Naive B cell (primary cell): Measurements from ENCODE around the gene ASTL. TPM values are rescaled to one million over a fixed set of nuclear protein-coding genes. Genes with fewer than 3 reads are reported as not detected.
A peak's percentile ranks its signal among the peaks of the same experiment; 100 is the strongest.

Experiments
- ATAC-seq, 2 donors: fragments of 150-1000 bp; cut with Tn5 transposase; 2 replicates each; pipeline ENCODE4 v1.10.0; 2021; ENCODE audit warnings: low read depth in 2 of 2, mild to moderate bottlenecking in 2 of 2, moderate library complexity in 2 of 2
- DNase-seq: peaks from one replicate; pipeline ENCODE4 v3.0.0; 2022
- H3K27ac Mint-ChIP-seq, 6 donors: one replicate each; pipeline ENCODE4 v1.8.0; 2020 to 2022; ENCODE audit warnings: mild to moderate bottlenecking in 6 of 6, mixed read lengths in 6 of 6, moderate library complexity in 5 of 6, inconsistent platforms in 2 of 6
- H3K27me3 Mint-ChIP-seq, 3 donors: one replicate each; pipeline ENCODE4 v1.8.0; 2021 to 2022; ENCODE audit warnings: mixed read lengths in 3 of 3, mild to moderate bottlenecking in 1 of 3
- H3K36me3 Mint-ChIP-seq, 2 donors: one replicate each; pipeline ENCODE4 v1.8.0; 2020 to 2022; ENCODE audit warnings: mixed read lengths in 2 of 2, inconsistent platforms in 1 of 2, mild to moderate bottlenecking in 1 of 2
- H3K4me1 Mint-ChIP-seq, 3 donors: one replicate each; pipeline ENCODE4 v1.8.0; 2020 to 2022; ENCODE audit warnings: mixed read lengths in 3 of 3, inconsistent platforms in 1 of 3, mild to moderate bottlenecking in 1 of 3, moderate library complexity in 1 of 3
- H3K4me3 Mint-ChIP-seq, 8 donors: one replicate each; pipeline ENCODE4 v1.8.0; 2020 to 2022; ENCODE audit warnings: mild to moderate bottlenecking in 8 of 8, mixed read lengths in 8 of 8, moderate library complexity in 8 of 8, inconsistent platforms in 2 of 8
- H3K9me3 Mint-ChIP-seq, 7 donors: one replicate each; pipeline ENCODE4 v1.8.0; 2020 to 2022; ENCODE audit warnings: mixed read lengths in 7 of 7, mild to moderate bottlenecking in 5 of 7, inconsistent platforms in 2 of 7, moderate library complexity in 1 of 7
- polyA plus RNA-seq, 6 donors: library from polyadenylated mRNA; unstranded; fragments of 300-500 nt; fragmentation: Illumina TruSeq; gene quantifications; one replicate each; pipeline ENCODE4 v1.2.3, GENCODE V29; 2021; ENCODE audit warnings: low read depth in 6 of 6

ASTL gene
- polyA plus RNA-seq, 6 donors from 2014 or later = not detected

DNA sequence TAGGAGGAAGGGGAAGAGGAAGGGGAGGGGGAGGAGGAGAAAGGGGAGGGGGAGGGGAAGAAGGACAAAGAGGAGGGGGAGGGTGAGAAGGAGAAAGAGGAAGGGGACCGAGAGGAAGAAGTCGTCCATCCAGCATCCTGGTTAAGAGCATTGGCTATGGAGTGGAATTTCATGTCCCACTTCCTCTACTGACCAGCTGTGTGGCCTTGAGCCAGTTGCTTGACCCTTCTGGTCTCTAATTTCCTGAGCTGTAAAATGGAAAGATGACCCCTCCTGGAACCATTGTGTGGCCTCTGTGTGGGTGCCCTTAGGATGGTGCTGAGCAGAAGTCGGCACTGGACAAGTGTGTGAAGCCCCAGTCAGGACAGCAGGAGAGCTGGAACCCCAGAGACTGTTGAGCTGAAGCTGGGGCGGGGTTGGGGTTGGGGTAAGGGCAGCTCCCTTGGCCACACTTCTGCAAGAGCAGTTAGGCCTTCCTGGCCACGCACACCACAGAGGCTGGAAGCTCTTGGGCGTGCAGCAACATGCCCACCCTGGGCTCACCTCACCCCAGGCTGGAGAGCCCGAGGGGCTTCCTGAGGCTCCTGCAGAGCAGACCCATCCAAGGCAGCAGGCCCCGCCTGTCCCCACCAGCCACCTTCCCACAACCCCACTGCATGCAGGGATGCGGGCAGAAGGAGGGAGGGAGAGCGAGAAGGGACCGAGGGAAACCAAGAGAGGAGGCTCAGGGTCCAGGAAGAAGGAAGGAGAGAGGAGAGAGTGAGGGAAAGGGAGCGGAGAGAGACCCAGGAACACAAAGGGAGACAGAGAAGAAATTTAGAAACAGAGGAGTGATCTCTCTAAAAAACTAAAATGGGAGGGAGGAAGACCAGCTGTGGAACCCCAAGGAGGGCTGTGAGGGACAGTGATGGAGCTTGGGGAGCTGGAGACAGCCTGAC, 38.2 kb downstream of the ASTL start:
- Mint-ChIP-seq H3K9me3 (peaks cover 2 to 5% (median 4%) of the 10 kb centered on the region in 7 donors), H3K27me3 (peaks cover 0 to 6% (median 3%) of the 10 kb centered on the region in 3 donors), H3K36me3 (peaks cover 0 to 5% of the 10 kb centered on the region in 2 donors), H3K27ac (no peak overlapping the region), H3K4me3 (no peak overlapping the region), H3K4me1 (peaks cover 0 to 7% (median 5%) of the 10 kb centered on the region in 3 donors)
- ATAC-seq = no peak
- no peak for DNase-seq

DNA sequence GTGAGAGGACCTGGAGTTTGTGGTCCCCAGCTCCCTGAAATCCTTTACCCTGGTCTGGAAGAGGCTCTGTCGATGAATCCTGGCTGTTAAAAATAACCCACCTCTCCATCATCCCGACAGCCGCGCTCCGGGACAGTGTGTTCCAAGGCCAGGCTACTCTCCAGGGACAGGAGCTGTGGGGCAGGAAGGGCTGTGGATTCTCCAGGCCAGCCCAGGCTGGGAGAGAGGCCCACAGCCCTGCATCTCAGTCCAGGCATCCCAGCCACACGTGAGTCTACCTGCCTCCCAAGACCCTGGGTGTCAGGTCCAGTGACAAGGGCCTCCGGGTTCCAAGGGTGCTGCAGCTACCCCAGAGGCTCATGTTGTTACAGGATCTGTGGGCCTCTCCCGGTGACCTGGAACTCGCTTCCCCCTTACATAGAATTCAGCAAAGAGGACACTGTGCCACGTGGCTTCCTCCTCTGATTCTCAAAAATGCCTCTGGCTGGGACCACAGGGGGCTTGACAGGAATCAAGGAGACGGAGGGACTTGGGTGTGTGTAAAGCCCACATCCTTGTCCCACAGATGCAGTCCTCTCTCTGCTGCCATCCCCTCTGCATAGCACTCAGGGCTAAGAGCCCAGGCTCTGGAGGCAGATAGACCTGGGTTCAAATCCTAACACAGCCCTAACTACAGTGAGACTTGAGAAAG, 39.3 kb downstream of the ASTL start:
- Mint-ChIP-seq H3K27ac (peak overlapping the region in 1 of 6 donors; percentile 52), H3K4me3 (no peak overlapping the region), H3K36me3 (no peaks in the 10 kb centered on the region), H3K4me1 (peaks cover 0 to 3% (median 0%) of the 10 kb centered on the region in 3 donors), H3K9me3 (no peaks in the 10 kb centered on the region), H3K27me3 (peaks cover 0 to 6% (median 3%) of the 10 kb centered on the region in 3 donors)
- ATAC-seq (no peak), DNase-seq (no peak)

DNA sequence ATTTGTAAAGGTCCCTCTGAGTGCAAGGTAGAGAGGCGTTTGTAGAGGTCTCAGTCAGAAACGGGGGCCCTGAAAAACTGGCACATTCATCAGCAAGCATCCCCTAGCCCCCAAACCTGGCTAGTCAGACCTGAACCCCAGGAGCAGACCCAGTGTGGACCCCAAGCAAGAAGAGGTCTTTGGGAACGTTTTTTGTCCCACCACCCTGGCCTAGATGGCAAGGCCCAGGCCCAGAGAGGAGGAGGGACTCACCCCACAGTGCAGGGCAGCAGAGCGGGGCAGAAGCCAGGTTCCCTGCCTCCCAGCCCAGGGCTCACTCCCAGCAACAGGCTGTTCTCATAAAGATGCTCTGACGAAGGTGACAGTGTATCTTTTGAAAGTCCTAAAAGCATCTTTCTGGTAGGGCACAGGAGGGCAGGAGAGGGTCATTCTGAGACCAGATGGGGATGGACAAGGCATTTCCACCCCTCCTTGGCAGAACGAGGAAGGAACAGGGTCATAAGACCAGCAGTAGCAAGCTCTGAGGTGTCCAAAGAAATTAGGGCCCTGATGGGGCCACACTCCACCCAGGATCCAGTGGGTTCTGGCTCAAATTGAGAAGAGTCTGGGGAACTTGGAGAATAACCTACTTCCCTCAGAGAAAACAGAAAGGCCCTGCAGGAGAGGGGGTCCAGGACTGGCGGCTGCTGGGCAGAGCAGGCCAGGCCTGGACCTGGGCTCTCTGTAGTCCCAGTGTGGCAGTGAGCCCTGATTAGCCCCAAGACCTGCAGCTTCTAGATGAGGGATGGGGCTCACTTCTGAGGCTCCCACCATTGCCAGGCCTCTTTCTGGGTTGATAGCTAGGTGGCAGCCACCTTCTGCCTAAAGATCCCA, 40.1 kb downstream of the ASTL start:
- H3K4me1 Mint-ChIP-seq = no peaks in the 10 kb centered on the region
- H3K27ac Mint-ChIP-seq = peak overlapping the region in 1 of 6 donors; percentile 84
- H3K4me3 Mint-ChIP-seq = no peak overlapping the region
- peaks cover 0 to 6% (median 3%) of the 10 kb centered on the region in 3 donors for H3K27me3 Mint-ChIP-seq
- no peak for DNase-seq
- H3K36me3 Mint-ChIP-seq = no peaks in the 10 kb centered on the region
- ATAC-seq = no peak
- H3K9me3 Mint-ChIP-seq = no peaks in the 10 kb centered on the region

- Mint-ChIP-seq H3K27ac (peak overlapping the region in 1 of 6 donors; percentile 19), H3K4me3 (no peak overlapping the region), H3K27me3 (peaks cover 0 to 6% (median 3%) of the 10 kb centered on the region in 3 donors), H3K9me3 (no peaks in the 10 kb centered on the region), H3K36me3 (no peaks in the 10 kb centered on the region), H3K4me1 (peaks cover 0 to 1% (median 0%) of the 10 kb centered on the region in 3 donors)
- ATAC-seq = no peak
- no peak for DNase-seq
Measured at GRCh38 chr2:96097441-96097840, 40.9 kb downstream of the ASTL start.

GRCh38 chr2:96095116-96095636, 43.1 kb downstream of the ASTL start:
- H3K4me3 Mint-ChIP-seq = no peak overlapping the region
- DNase-seq = no peak
- ATAC-seq = no peak
- peaks cover 0 to 7% (median 0%) of the 10 kb centered on the region in 3 donors for H3K4me1 Mint-ChIP-seq
- no peaks in the 10 kb centered on the region for H3K36me3 Mint-ChIP-seq
- no peaks in the 10 kb centered on the region for H3K9me3 Mint-ChIP-seq
- peak overlapping the region in 1 of 6 donors; percentile 60 for H3K27ac Mint-ChIP-seq
- peaks cover 0 to 8% (median 6%) of the 10 kb centered on the region in 3 donors for H3K27me3 Mint-ChIP-seq

GRCh38 chr2:96093528-96093927, 44.8 kb downstream of the ASTL start:
- Mint-ChIP-seq H3K9me3 (no peaks in the 10 kb centered on the region), H3K4me3 (no peak overlapping the region), H3K36me3 (no peaks in the 10 kb centered on the region), H3K4me1 (peaks cover 0 to 7% (median 0%) of the 10 kb centered on the region in 3 donors), H3K27ac (no peak overlapping the region), H3K27me3 (peaks cover 0 to 10% (median 8%) of the 10 kb centered on the region in 3 donors)
- ATAC-seq (no peak), DNase-seq (no peak)

DNA sequence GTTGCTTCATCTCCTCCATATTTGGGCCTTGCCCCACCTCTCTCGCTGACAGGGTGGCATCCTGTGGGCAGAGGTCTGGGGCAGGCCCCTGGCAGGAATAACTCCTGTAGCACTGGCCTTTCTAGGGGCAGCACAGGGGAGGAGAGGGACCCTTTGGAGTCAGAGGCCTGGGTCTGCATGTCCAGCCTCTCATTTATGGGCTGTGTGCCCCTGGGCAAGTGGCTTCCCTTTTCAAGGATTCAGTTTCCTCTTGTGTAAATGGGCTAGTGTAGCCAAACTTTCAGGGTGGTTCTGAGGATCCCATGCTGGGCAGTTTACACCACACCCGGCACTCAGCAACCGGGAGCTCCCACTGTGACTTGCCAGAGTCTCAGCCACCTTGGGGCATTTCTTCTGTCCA, 45.4 kb downstream of the ASTL start:
- DNase-seq (no peak), ATAC-seq (no peak)
- H3K9me3 Mint-ChIP-seq = no peaks in the 10 kb centered on the region

GRCh38 chr2:96092573-96092877, 45.8 kb downstream of the ASTL start:
- no peaks in the 10 kb centered on the region for H3K36me3 Mint-ChIP-seq
- H3K27me3 Mint-ChIP-seq = peaks cover 0 to 10% (median 5%) of the 10 kb centered on the region in 3 donors
- DNase-seq (no peak), ATAC-seq (no peak)
- no peak overlapping the region for H3K27ac Mint-ChIP-seq
- peaks cover 0 to 7% (median 0%) of the 10 kb centered on the region in 3 donors for H3K4me1 Mint-ChIP-seq
- peak overlapping the region in 1 of 8 donors; percentile 25 for H3K4me3 Mint-ChIP-seq
- H3K9me3 Mint-ChIP-seq = no peaks in the 10 kb centered on the region

More for the DNA sequence above, 45.4 kb downstream of the ASTL start:
- Mint-ChIP-seq H3K27ac (no peak overlapping the region), H3K4me1 (peaks cover 0 to 7% (median 0%) of the 10 kb centered on the region in 3 donors), H3K36me3 (no peaks in the 10 kb centered on the region), H3K27me3 (peaks cover 0 to 10% (median 5%) of the 10 kb centered on the region in 3 donors), H3K4me3 (no peak overlapping the region)

DNA sequence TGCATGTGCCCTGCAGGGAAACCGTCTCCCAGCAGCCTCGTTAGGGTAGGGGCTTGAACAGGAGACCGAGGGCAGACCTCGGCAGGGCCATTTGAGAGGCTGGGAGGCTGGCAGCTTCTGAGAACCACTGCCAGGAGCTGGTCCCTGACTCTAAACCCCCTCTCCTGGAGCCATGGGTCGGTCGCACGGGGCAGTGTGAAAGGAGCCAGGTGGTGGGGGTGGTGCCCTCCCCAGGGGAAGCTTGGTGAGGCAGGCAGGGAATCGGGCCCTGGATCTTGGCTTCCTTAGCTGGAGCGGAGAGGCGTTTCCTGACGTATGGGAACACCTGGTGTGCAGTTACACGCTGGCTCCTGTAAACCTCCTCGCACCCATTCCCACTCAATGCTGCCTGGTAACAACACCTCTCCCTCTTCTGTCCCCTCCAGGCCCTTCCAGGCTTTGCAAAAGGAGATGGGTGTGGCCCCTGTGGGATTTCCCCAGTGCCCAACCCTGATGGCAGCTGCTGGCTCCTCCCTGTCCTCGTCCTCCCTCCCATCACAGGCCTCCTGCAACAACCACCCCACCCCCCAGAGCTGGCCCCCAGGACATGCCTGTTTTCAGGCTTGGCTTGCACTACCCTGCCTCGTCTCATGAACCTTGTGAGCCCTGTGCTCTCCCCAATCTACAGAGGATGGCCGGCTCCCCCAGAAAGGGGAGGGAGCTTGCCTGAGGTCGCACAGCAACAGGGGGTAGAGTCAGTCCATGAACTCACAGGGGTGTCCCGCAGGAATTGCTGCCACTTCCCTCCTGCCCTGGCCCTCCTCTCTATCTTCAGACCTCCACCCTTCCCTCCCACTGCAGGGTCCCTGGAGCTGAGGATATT, 46.4 kb downstream of the ASTL start:
- ATAC-seq (no peak), DNase-seq (no peak)
- Mint-ChIP-seq H3K36me3 (no peaks in the 10 kb centered on the region), H3K4me1 (peaks cover 0 to 7% (median 0%) of the 10 kb centered on the region in 3 donors), H3K27ac (no peak overlapping the region), H3K4me3 (peak overlapping the region in 1 of 8 donors; percentile 25), H3K9me3 (peaks cover 0 to 2% (median 0%) of the 10 kb centered on the region in 7 donors), H3K27me3 (peaks cover 0 to 10% (median 5%) of the 10 kb centered on the region in 3 donors)

DNA sequence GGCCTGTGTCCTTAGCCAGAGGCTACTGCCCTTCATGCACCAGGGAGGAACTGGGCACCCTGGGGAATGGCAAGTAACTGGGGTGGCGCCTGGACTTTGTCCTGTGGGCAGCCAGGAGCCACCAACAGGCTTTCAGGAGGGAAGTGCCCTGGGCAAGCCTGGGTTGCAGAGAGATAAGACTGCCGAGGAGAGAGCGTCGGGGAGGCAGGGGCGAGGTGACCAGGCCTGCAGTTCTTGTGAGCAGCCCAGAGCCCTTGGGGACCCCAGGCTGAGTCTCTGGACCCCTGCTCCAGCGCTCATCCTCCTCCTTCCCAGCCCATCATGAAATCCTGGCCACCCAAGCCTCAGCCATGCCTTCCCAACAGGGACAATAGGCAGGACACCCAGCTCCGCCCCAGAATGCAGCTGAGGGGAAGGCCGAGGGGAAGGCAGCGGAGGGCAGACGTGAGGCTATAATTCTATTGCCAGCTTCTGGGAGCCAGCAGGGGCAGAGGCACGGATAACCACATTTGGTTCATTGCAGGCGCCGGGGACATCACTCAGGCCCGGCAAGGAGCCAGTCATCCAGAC, 47.1 kb downstream of the ASTL start:
- H3K9me3 Mint-ChIP-seq = peaks cover 0 to 5% (median 0%) of the 10 kb centered on the region in 7 donors
- peak overlapping the region in 1 of 8 donors; percentile 60 for H3K4me3 Mint-ChIP-seq
- H3K36me3 Mint-ChIP-seq = no peaks in the 10 kb centered on the region
- ATAC-seq (no peak), DNase-seq (no peak)
- peaks cover 0 to 10% (median 9%) of the 10 kb centered on the region in 3 donors for H3K27me3 Mint-ChIP-seq
- no peak overlapping the region for H3K27ac Mint-ChIP-seq
- H3K4me1 Mint-ChIP-seq = peaks cover 0 to 7% (median 0%) of the 10 kb centered on the region in 3 donors

DNA sequence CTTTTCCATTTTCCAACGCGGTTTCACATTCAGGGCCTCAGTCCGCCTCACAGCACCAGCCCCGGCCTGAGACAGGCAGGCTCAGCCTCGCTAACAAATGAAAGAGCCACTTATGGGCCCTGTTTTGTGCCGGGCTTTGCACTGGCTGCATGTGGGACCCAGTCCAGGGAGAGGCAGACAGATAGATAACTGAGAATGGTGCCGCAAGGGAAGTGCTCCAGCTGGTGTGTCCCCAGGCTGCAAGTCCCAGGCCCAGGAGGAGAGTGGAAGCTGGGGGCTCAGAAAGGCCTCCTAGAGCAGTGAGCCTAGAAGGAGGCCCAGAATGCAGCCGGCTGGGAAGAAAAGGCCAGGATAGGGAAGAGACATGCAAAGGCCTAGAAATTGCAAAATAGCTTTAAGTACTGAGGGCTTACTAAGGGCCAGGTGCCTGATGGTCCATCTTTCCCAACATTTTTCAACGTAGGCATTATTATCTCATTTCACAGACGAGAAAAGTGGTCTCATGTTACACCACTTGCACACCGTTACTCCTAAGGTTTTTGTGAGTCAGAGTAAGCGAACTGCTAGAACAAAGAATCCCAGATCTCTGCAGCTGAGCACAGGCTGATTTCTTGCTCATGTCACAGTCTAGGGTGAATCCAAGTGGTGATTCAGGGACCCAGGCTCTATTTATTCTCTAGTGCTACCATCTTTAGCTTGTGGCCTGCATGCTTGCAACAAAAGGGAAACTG, 47.9 kb downstream of the ASTL start:
- H3K27me3 Mint-ChIP-seq = peaks cover 4 to 10% (median 9%) of the 10 kb centered on the region in 3 donors
- peaks cover 0 to 7% (median 0%) of the 10 kb centered on the region in 3 donors for H3K4me1 Mint-ChIP-seq
- peaks cover 0 to 5% (median 0%) of the 10 kb centered on the region in 7 donors for H3K9me3 Mint-ChIP-seq
- no peak for ATAC-seq
- no peak for DNase-seq
- H3K27ac Mint-ChIP-seq = peak overlapping the region in 1 of 6 donors; percentile 63
- H3K36me3 Mint-ChIP-seq = no peaks in the 10 kb centered on the region
- H3K4me3 Mint-ChIP-seq = no peak overlapping the region
